HCT116 (cell line): ENCODE measurements around the gene TNRC6A.

Source experiments
- CTCF ChIP-seq, 3 experiments: fragments of 200-600 bp in 1 of 3; sonication (generic) in 1 of 3; IDR thresholded peaks in 2 of 3; conservative IDR thresholded peaks in 1 of 3; 2 replicates each; pipeline ENCODE4 v1.5.1; 2012 to 2017; ENCODE audit warnings: low read depth in 2 of 3, low read length in 2 of 3, antibody characterized with exemption in 1 of 3, borderline replicate concordance in 1 of 3, control low read depth in 1 of 3, mild to moderate bottlenecking in 1 of 3, mixed read lengths in 1 of 3, mixed run types in 1 of 3, moderate library complexity in 1 of 3; ENCODE audit not compliant: insufficient read depth in 1 of 3
- JUND ChIP-seq: IDR thresholded peaks from 2 replicates; pipeline ENCODE4 v1.6.1; 2012
- POLR2AphosphoS5 ChIP-seq: IDR thresholded peaks from 2 replicates; pipeline ENCODE4 v1.6.1; 2011; ENCODE audit warnings: mild to moderate bottlenecking, low read depth, low read length, moderate library complexity

- TF ChIP-seq CTCF (IDR thresholded peaks at IDR 0.05 in 2 of 3, conservative IDR thresholded peaks at IDR 0.05 in 1 of 3; ENCODE audit: borderline replicate concordance in 1 of 3, insufficient read depth in 1 of 3, low read depth in 2 of 3, low read length in 2 of 3) (no peak), POLR2AphosphoS5 (no peak), JUND (no peak)
Observed at GRCh38 chr16:24807301-24807700, 77.8 kb downstream of the TNRC6A start.
